Neural crest cell (in vitro differentiated cells): ENCODE measurements around the gene IRX4. TPM values are rescaled to one million over a fixed set of nuclear protein-coding genes. Genes with fewer than 3 reads are reported as not detected.
"Not testable (repeated sequence)": the region's sequence is repeated elsewhere in the genome, so short reads cannot be mapped to it uniquely, and the experiment has no call there.

ENCODE experiments used
- DNase-seq: peaks from one replicate; pipeline ENCODE4 v3.0.0; 2021; ENCODE audit warnings: low read depth, mixed read lengths, low spot score
- H3K27ac Mint-ChIP-seq: one replicate; pipeline ENCODE4 v1.8.0; 2021; ENCODE audit warnings: mild to moderate bottlenecking, mixed read lengths; ENCODE audit not compliant: unreplicated experiment
- H3K27me3 Mint-ChIP-seq: 2 replicates; pipeline ENCODE4 v1.8.0; 2021; ENCODE audit warnings: low read depth, mild to moderate bottlenecking, mixed read lengths
- H3K36me3 Mint-ChIP-seq: 2 replicates; pipeline ENCODE4 v1.8.0; 2021; ENCODE audit warnings: low read depth, mild to moderate bottlenecking, mixed read lengths
- H3K4me1 Mint-ChIP-seq: 2 replicates; pipeline ENCODE4 v1.8.0; 2021; ENCODE audit warnings: mixed read lengths
- H3K4me3 Mint-ChIP-seq: one replicate; pipeline ENCODE4 v1.8.0; 2021; ENCODE audit warnings: mild to moderate bottlenecking, mixed read lengths
- H3K9me3 Mint-ChIP-seq: 2 replicates; pipeline ENCODE4 v1.8.0; 2021; ENCODE audit warnings: mixed read lengths
- total RNA-seq: library from RNA; stranded (reverse); gene quantifications from 2 replicates; pipeline ENCODE4 v1.2.1, GENCODE V29; 2021
- TF ChIP-seq, protein P1 (sequence below): fragments of 200-600 bp; sonication (generic); conservative IDR thresholded peaks from 2 replicates; pipeline ENCODE4 v1.5.0; 2021; ENCODE audit warnings: antibody characterized with exemption, mild to moderate bottlenecking

IRX4 gene
- total RNA-seq, 1 donor from 2014 or later, result 0.28 TPM

DNA sequence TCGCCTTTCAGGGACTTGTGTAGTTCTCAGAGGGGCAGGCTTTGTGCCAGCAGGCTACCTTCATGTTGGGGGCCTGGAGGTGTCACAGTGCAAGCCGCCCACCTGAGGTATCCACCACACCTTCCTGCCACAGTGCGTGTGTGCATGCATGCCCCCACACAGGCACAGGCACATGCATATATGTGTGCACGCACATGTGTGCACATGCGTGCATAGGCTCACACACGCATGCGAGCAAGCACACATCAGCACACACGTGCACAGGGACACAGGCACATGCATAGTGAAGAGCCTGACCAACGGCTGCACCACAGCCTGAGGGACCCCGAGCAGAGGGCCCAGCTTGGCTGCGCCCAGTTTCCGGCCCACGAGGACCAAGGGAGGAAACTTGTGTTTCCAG is 36.1 kb downstream of the IRX4 start:
- H3K9me3 Mint-ChIP-seq, result no peaks in the 10 kb centered on the region
- H3K27ac Mint-ChIP-seq, result no peak overlapping the region
- no peak for DNase-seq
- TF ChIP-seq, protein P1, sequence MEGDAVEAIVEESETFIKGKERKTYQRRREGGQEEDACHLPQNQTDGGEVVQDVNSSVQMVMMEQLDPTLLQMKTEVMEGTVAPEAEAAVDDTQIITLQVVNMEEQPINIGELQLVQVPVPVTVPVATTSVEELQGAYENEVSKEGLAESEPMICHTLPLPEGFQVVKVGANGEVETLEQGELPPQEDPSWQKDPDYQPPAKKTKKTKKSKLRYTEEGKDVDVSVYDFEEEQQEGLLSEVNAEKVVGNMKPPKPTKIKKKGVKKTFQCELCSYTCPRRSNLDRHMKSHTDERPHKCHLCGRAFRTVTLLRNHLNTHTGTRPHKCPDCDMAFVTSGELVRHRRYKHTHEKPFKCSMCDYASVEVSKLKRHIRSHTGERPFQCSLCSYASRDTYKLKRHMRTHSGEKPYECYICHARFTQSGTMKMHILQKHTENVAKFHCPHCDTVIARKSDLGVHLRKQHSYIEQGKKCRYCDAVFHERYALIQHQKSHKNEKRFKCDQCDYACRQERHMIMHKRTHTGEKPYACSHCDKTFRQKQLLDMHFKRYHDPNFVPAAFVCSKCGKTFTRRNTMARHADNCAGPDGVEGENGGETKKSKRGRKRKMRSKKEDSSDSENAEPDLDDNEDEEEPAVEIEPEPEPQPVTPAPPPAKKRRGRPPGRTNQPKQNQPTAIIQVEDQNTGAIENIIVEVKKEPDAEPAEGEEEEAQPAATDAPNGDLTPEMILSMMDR, result no peak
- no peaks in the 10 kb centered on the region for H3K36me3 Mint-ChIP-seq
- H3K4me3 Mint-ChIP-seq, result no peak overlapping the region
- peaks cover 23% of the 10 kb centered on the region for H3K4me1 Mint-ChIP-seq
- H3K27me3 Mint-ChIP-seq, result peaks cover 19% of the 10 kb centered on the region

DNA sequence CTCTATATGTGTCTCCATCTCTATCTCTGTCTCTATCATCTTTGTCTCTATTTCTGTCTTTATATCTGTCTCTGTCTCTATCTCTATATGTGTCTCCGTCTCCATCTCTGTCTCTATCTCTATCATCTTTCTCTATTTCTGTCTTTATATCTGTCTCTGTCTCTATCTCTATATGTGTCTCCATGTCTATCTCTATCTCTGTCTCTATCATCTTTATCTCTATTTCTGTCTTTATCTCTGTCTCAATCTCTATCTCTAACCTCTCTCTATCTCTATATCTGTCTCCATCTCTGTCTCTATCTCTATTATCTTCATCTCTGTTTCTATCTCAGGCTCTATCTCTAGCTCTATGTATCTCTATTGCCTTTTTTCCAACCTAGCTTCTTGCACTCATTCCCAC is 37.0 kb downstream of the IRX4 start:
- Mint-ChIP-seq H3K36me3 (no peaks in the 10 kb centered on the region), H3K27me3 (peaks cover 12% of the 10 kb centered on the region), H3K4me1 (peaks cover 22% of the 10 kb centered on the region), H3K9me3 (no peaks in the 10 kb centered on the region), H3K4me3 (no peak overlapping the region), H3K27ac (no peak overlapping the region)
- no peak for DNase-seq
- TF ChIP-seq, protein P1, result no peak

DNA sequence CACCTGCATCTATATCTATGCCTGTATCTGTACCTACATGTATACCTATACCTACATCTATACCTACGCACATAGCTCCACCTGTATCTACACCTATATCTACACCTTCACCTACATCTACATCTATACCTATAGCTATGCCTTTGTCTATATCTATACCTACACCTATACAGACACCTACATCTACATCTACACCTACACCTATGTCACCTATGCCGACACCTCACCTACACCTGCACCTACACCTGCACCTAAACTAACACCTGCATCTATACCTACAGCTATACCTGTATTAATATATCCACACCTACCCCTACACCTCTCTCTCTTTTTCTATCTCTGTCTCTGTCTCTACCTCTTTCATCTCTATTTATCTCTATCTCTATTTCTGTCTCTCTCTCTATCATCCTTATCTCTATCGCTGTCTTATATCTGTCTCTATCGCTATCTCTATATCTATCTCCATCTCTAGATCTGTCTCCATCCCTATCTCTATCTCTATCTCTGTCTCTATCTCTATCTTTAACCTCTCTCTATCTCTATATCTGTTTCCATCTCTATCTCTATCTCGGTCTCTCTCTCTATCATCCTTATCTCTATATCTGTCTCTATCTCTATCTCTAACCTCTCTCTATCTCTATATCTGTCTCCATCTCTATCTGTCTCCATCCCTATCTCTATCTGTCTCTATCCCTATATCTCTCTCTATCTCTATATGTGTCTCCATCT is 37.9 kb downstream of the IRX4 start:
- H3K4me1 Mint-ChIP-seq, result peaks cover 16% of the 10 kb centered on the region
- H3K36me3 Mint-ChIP-seq, result no peaks in the 10 kb centered on the region
- H3K27me3 Mint-ChIP-seq, result peaks cover 7% of the 10 kb centered on the region
- no peak overlapping the region for H3K27ac Mint-ChIP-seq
- H3K9me3 Mint-ChIP-seq, result no peaks in the 10 kb centered on the region
- DNase-seq, result no peak
- TF ChIP-seq, protein P1, result no peak
- H3K4me3 Mint-ChIP-seq, result no peak overlapping the region

DNA sequence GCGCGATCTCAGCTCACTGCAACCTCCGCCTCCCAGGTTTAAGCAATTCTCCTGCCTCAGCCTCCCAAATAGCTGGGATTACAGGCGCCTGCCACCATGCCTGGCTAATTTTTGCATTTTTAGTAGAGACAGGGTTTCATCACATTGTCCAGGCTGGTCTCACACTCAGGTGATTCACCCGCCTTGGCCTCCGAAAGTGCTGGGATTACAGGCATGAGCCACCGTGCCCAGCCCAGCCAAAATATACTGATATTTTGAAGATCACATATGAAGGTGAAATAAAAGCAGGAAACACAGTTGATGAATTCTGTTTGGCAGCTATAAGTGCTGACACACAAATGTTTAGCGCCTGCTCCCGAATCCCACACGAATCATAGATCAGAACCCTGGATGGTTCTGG is 39.0 kb downstream of the IRX4 start:
- H3K36me3 Mint-ChIP-seq, DNase-seq, H3K27ac Mint-ChIP-seq, H3K4me1 Mint-ChIP-seq, H3K9me3 Mint-ChIP-seq, H3K27me3 Mint-ChIP-seq, H3K4me3 Mint-ChIP-seq: not testable (repeated sequence)

DNA sequence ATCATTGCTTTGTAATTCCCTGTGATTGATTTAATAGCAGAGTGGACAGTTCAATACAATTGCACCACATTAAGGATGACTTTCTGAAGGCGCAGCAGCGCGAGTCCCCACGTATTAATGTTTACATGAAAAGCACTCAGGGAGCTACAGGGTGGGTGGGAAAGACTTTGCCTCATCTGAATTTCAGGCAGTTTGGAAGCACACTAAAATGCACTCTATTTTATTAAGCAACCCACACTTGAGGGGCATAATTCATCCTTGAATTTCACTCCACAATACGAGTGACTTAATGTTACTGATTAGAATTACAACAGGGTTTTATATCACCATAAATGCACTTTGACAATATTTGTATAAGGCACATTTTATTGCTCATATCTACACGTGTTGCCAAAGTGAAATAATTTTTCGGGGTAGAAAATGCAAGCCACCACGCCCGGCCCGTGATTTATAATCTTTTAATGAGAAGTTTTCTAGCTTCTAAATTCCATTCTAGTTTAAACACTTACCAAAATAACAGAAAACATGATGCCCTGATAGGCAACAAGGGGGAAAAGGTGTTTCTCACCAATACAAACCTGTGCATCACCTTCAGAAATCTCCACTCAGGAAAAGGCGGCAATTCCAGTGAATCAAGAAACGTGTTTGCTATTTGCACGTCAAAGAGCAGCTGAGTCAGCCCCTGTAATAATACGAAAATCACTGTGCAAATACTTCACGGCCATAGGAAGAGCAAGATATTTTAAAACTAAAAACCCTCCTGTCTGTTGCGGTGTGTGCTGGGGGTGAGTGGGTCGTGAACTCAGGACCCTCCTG is 40.5 kb downstream of the IRX4 start:
- Mint-ChIP-seq H3K4me1 (peaks cover 5% of the 10 kb centered on the region), H3K4me3 (no peak overlapping the region), H3K36me3 (no peaks in the 10 kb centered on the region), H3K27ac (no peak overlapping the region), H3K9me3 (no peaks in the 10 kb centered on the region), H3K27me3 (no peaks in the 10 kb centered on the region)
- no peak for DNase-seq
- TF ChIP-seq, protein P1, result no peak
